Smooth muscle cell (in vitro differentiated cells): ENCODE data around the gene TNXB. TPM values are rescaled to one million over a fixed set of nuclear protein-coding genes. Genes with fewer than 3 reads are reported as not detected.

Experiments
- DNase-seq: peaks from one replicate; lab custom pipeline; 2025; ENCODE audit not compliant: unreplicated experiment; lab: John Stamatoyannopoulos, UW
- H2AFZ ChIP-seq: fragments of 200-600 bp; sonication (generic); 2 replicates; pipeline ENCODE4 v1.6.0; 2016; ENCODE audit warnings: antibody characterized with exemption, low read depth, mild to moderate bottlenecking
- H3F3A ChIP-seq: fragments of 200-600 bp; sonication (generic); 2 replicates; pipeline ENCODE4 v1.6.0; 2017; ENCODE audit warnings: antibody characterized with exemption, low read depth
- H3K27ac ChIP-seq: fragments of 200-600 bp; sonication (generic); 2 replicates; pipeline ENCODE4 v1.5.1; 2016; ENCODE audit warnings: low read depth, mild to moderate bottlenecking
- H3K27me3 ChIP-seq: fragments of 200-600 bp; sonication (generic); 2 replicates; pipeline ENCODE4 v1.6.1; 2016; ENCODE audit warnings: low read depth, mild to moderate bottlenecking
- H3K36me3 ChIP-seq: fragments of 200-600 bp; sonication (generic); 2 replicates; pipeline ENCODE4 v1.5.1; 2016; ENCODE audit warnings: low read depth
- H3K4me1 ChIP-seq: fragments of 200-600 bp; sonication (generic); 2 replicates; pipeline ENCODE4 v1.5.1; 2016; ENCODE audit warnings: low read depth
- H3K4me2 ChIP-seq: fragments of 200-600 bp; sonication (generic); 2 replicates; pipeline ENCODE4 v1.6.0; 2016; ENCODE audit warnings: mild to moderate bottlenecking
- H3K4me3 ChIP-seq: fragments of 200-600 bp; sonication (generic); 2 replicates; pipeline ENCODE4 v1.5.1; 2016; ENCODE audit warnings: mild to moderate bottlenecking
- H3K79me2 ChIP-seq: fragments of 200-600 bp; sonication (generic); 2 replicates; pipeline ENCODE4 v1.6.0; 2016; ENCODE audit warnings: low read depth, mild to moderate bottlenecking
- H3K9ac ChIP-seq: fragments of 200-600 bp; sonication (generic); 2 replicates; pipeline ENCODE4 v1.6.0; 2016; ENCODE audit warnings: low read depth
- H3K9me3 ChIP-seq: fragments of 200-600 bp; sonication (generic); replicated peaks from 2 replicates; pipeline ENCODE4 v1.5.1; 2016; ENCODE audit warnings: low read depth
- H4K20me1 ChIP-seq: fragments of 200-600 bp; sonication (generic); 2 replicates; pipeline ENCODE4 v1.6.0; 2016; ENCODE audit warnings: low read depth
- WGBS: methylation state at CpG from one replicate; pipeline ENCODE4 v1.1.7; 2016; ENCODE audit warnings: low lambda C conversion rate; 5-methylcytosine and 5-hydroxymethylcytosine counted together
- polyA plus RNA-seq: library from polyadenylated mRNA; unstranded; fragments of >200 nt; fragmentation: Nextera tagmentation; extraction: Ambion mirVana; gene quantifications from 2 replicates; pipeline ENCODE4 v1.2.1, GENCODE V29; 2016
- total RNA-seq: library from RNA; depleted of rRNA; stranded (reverse); fragments of >200 nt; gene quantifications from 2 replicates; pipeline ENCODE4 v1.2.3, GENCODE V29; 2014
- TF ChIP-seq, protein P1 (sequence below): fragments of 200-600 bp; sonication (generic); IDR thresholded peaks from 2 replicates; pipeline ENCODE4 v1.5.1; 2017; ENCODE audit warnings: borderline replicate concordance, mild to moderate bottlenecking, antibody characterized with exemption; ENCODE audit not compliant: insufficient read depth, poor library complexity, severe bottlenecking

The TNXB gene
- total and polyA plus RNA-seq, 2 experiments from 2014 or later: 1.1 TPM

DNA sequence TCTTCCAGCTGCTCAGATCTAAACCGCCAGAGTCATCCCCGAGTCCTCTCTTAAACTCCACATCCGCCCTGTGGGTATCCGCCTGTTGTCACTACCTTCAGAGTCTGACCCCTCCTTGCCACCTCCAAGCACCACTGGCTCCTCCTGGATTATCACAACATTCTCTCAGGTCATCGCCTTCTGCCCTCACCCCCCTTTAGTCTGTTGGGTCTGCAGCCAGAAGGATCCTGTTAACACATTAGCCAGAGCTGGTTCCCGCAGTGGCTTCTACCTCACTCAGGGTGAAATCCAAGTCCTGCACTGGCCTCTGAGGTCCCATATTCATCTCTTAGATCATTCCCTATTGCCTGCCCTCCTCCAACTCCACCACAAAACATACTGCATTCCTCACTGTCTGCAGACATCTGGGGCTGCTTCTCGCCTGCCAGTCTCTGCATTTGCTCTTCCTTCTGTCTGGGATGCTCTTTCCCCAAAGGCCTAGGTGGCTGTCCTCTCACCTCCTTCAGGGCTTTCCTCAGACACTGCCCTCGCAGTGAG is 34.1 kb downstream of the TNXB start:
- DNase-seq: no peak
- 75% methylated on average over 8 of the region's 8 CpGs for WGBS
- peak overlapping the region; percentile 77 for H3K27ac ChIP-seq

DNA sequence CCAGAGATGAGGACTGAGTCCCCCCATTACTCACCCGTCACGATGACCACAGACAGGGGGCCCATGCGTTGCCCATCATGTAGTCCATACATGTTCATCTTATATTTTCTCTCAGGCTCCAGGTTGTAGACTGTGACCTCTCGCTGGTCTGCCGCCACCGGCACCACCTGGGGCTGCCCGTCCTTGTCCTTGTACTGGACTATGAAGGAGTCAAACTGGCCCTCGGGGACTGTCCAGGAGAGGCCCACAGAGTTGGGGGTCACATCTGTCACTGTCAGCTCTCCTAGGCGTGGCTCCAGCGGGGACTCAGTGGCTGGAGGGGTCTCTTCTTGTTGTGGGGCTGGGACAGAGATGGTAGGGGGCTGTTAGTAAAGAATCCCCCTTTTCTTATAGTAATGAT is 35.5 kb downstream of the TNXB start:
- Histone ChIP-seq H3K9me3 (no peaks in the 10 kb centered on the region), H3K27ac (no peak overlapping the region), H4K20me1 (no peaks in the 10 kb centered on the region), H3K4me2 (no peak overlapping the region), H3K4me3 (no peak overlapping the region), H2AFZ (no peak overlapping the region), H3F3A (peaks cover 8% of the 10 kb centered on the region), H3K27me3 (no peaks in the 10 kb centered on the region), H3K79me2 (no peaks in the 10 kb centered on the region), H3K9ac (no peak overlapping the region), H3K36me3 (no peaks in the 10 kb centered on the region), H3K4me1 (peaks cover 6% of the 10 kb centered on the region)
- DNase-seq: no peak
- TF ChIP-seq, protein P1, sequence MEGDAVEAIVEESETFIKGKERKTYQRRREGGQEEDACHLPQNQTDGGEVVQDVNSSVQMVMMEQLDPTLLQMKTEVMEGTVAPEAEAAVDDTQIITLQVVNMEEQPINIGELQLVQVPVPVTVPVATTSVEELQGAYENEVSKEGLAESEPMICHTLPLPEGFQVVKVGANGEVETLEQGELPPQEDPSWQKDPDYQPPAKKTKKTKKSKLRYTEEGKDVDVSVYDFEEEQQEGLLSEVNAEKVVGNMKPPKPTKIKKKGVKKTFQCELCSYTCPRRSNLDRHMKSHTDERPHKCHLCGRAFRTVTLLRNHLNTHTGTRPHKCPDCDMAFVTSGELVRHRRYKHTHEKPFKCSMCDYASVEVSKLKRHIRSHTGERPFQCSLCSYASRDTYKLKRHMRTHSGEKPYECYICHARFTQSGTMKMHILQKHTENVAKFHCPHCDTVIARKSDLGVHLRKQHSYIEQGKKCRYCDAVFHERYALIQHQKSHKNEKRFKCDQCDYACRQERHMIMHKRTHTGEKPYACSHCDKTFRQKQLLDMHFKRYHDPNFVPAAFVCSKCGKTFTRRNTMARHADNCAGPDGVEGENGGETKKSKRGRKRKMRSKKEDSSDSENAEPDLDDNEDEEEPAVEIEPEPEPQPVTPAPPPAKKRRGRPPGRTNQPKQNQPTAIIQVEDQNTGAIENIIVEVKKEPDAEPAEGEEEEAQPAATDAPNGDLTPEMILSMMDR: no peak
- WGBS: 95% methylated on average over 10 of the region's 10 CpGs

More for the DNA sequence above, 34.1 kb downstream of the TNXB start:
- Histone ChIP-seq H3F3A (peaks cover 8% of the 10 kb centered on the region), H2AFZ (no peak overlapping the region), H4K20me1 (no peaks in the 10 kb centered on the region), H3K27me3 (no peaks in the 10 kb centered on the region), H3K79me2 (no peaks in the 10 kb centered on the region), H3K9ac (peak overlapping the region; percentile 32), H3K36me3 (no peaks in the 10 kb centered on the region), H3K4me1 (peaks cover 6% of the 10 kb centered on the region), H3K9me3 (no peaks in the 10 kb centered on the region), H3K4me3 (no peak overlapping the region), H3K4me2 (peak overlapping the region; percentile 27)
- TF ChIP-seq, protein P1: no peak

GRCh38 chr6:32073101-32073500 is 36.0 kb downstream of the TNXB start:
- Histone ChIP-seq H3K4me1 (peaks cover 6% of the 10 kb centered on the region), H3K36me3 (no peaks in the 10 kb centered on the region), H2AFZ (no peak overlapping the region), H3K4me2 (no peak overlapping the region), H3F3A (peaks cover 8% of the 10 kb centered on the region), H3K27ac (no peak overlapping the region), H3K9ac (no peak overlapping the region), H3K4me3 (no peak overlapping the region), H4K20me1 (no peaks in the 10 kb centered on the region), H3K79me2 (no peaks in the 10 kb centered on the region), H3K27me3 (no peaks in the 10 kb centered on the region), H3K9me3 (no peaks in the 10 kb centered on the region)
- WGBS: 87% methylated on average over 3 of the region's 3 CpGs
- no peak for DNase-seq
- TF ChIP-seq, protein P1: no peak

DNA sequence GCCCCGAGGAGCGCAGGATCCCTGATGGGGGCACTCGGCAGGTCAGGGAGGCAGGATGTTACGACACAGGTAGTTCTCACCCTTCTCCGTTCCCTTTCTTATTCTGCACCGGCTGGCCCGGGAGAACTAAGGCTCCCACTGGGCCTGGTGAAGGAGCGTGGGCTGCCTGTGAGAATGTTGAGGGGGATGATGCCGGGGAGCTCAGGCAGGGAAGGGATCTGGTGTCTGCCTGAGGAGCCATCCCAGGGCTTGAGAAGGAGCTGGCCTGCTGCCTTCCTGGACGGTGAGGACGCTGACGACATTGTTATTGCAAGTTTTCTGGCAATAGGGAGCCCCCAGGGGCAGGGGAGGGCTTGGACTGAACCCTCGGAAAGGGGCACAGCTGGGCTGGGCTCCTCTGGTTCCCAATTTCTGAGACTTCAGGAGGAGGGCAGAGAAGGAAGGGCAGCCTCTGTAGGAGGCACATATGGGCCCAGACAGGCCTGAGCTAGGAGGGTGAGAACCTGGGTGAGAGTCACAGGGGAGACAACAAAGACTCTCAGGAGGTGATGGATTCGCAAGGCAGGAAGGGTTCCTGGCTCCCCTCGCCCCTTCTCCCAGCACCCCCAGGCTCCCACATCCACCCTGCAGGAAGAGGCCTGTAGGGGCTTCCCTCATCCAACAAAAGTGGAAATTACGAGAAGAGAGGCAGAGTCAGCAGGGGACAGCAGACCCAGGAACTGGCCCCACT is 38.2 kb downstream of the TNXB start:
- Histone ChIP-seq H3K9ac (no peak overlapping the region), H3F3A (peaks cover 8% of the 10 kb centered on the region), H3K4me2 (no peak overlapping the region), H2AFZ (no peak overlapping the region), H3K36me3 (no peaks in the 10 kb centered on the region), H4K20me1 (no peaks in the 10 kb centered on the region), H3K27me3 (no peaks in the 10 kb centered on the region), H3K79me2 (no peaks in the 10 kb centered on the region), H3K27ac (no peak overlapping the region), H3K4me3 (no peak overlapping the region), H3K9me3 (no peaks in the 10 kb centered on the region), H3K4me1 (peaks cover 6% of the 10 kb centered on the region)
- DNase-seq: no peak
- TF ChIP-seq, protein P1: no peak
- 87% methylated on average over 16 of the region's 16 CpGs for WGBS
